ENCODE measurements around the gene BMERB1.

Gene BMERB1

DNA sequence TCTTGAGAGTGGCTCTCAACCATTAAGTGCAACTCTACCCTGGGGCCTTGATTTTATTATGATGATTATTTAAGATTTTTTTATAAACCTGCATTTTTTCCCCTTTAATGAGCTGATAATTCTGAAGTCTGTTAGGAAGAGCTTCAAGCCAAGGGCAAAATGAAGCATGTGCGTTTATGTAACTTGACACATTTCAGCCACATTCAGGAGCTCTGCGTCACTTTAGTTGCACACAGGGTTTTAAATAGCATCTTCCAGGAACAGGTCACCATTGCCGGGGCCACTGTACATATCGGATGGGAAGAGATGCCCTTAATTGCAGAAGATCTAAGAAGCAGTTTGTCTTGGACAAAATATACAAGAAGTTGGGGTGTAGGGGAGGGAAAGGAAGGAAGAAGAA is 89.6 kb downstream of the BMERB1 start:
- DNase-seq (ENCODE audit: low spot score), result no peak

DNA sequence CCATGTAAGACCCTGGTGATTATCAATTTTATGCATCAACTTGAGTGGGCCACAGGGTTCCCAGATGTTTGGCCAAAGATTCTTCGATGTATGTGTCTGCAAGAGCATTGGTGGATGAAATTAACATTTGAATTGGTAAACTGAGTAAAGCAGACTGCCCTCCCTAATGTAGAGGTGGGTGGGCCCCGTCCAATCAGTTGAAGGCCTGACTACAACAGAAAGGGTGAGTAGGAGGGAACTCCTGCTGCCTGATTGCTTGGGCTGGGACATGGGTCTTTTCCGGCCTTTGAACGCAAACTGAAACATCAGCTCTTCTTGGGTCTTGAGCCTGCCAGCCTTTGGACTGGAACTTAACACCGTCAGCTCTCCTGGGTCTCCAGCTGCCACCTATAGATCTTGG is 90.6 kb downstream of the BMERB1 start:
- DNase-seq (ENCODE audit: low spot score), result no peak

DNA sequence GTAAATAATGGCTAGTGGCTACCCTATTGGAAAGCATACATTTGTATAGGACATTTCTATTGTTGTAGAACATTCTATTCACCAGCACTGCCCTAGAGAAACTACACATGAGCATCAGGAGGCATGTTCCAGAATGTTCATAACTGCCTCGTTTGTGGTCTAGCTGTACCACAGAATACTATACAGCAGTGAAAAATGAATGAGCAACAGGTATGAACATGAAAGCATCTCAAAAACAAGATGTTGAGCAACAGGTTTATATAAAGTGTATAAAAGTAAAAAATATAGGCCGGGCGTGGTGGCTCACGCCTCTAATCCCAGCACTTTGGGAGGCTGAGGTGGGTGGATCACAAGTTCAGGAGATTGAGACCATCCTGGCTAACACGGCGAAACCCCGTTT is 91.7 kb downstream of the BMERB1 start:
- no peak for DNase-seq (ENCODE audit: low spot score)

DNA sequence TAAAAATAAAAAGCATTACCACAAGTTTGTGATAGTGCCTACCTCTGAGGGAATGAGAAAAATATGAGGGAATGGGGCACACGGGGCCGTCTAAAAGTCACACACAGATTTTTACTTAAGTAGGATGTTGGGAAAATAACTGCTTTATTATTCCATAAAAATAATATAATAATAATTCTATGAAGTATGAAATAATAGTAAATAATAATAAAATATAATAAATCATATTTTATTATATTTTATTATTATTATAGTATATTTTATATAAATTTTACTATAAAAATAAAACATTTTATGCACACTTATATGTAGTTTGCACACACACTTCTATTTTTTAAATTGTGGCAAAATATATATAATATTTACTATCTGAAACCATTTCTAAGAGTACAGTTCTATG is 92.3 kb downstream of the BMERB1 start:
- no peak for DNase-seq (ENCODE audit: low spot score)

DNA sequence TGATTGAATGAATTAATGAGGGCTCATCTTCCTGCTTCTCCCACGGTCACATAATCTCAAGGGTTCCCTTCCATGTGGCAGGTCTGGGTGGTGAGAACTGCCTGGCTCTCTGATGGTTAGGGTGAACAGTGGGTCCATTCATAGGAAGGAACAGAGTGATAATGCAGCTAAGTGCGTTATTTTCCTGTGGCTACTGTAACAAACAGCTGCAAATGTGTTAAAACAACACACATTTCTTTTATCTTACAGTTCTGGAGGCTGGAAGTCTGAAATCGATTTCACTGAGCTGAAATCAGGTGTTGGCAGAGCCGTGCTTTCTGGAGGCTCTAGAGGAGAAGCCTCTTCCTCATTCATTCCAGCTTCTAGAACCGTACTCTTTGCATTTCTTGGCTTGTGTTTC is 95.3 kb downstream of the BMERB1 start:
- no peak for DNase-seq (ENCODE audit: low spot score)

DNA sequence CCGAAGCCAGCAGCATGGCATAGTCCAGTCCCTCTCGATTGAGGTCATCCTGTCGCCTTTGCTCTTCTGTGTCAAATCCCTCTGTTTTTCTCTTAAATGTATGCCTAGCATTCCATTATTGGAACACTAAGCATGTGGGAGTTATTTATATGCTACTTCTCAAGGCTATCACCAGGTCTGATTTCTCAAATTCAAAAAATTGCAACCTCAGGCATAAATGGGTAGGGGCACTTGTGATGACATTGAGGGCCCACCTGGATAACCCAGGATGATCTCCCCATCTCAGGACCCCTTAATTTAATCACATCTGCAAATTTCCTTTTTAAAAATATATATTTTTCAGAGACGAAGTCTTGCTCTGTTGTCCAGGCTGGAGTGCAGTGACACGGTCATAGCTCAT is 95.7 kb downstream of the BMERB1 start:
- DNase-seq (ENCODE audit: low spot score), result no peak

DNA sequence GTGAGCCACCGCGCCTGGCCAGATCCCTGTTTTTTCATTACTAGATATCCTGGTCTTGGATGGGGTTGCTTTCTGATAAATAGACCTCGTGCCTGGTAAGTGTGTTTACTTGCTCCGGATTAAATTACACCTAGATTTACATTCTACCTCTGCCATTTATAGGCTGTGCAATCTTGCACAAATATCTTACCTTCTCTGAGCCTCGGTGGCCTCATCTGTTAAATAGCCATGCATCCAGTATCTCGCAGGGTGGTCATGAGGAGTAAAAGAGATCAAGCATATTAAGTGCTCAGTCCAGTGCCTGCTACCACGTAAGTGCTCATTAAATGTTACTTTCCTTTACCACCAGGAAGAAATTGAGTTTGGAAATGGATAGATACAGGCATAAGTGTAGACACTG is 98.4 kb downstream of the BMERB1 start:
- no peak for DNase-seq (ENCODE audit: low spot score)

DNA sequence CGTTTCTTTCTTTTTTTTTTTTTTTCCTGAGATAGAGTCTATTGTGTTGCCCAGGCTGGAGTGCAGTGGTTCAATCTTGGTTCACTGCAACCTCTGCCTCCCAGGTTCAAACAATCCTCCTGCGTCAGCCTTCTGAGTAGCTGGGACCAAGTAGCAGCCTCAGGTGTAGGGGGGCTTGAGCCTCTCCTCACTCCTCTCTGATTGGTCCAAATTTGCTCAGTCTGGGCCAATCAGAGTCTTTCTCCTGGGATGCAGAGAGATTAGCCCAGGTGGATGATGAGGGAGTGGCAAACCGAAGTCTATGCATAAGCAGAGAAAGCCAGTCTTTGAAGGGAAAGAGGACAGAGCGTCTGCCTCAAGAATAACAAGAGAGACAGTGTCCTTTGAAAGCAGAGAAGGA is 99.0 kb downstream of the BMERB1 start:
- DNase-seq (ENCODE audit: low spot score), result no peak

DNA sequence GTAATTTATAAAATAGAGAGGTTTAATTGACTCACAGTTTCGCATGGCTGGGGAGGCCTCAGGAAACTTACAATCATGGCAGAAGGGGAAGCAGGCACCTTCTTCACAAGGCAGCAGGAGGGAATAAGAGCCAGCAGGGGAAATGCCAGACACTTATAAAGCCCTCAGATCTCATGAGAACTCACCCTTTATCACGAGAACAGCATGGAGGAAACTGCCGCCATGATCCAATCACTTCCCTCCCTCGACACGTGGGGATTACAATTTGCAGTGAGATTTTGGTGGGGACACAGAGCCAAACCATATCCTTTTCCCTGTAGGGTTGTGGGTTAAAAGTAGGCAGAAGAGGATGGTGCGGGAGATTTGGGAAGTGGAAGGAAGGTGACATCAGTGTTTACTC is 101.4 kb downstream of the BMERB1 start:
- no peak for DNase-seq (ENCODE audit: low spot score)

DNA sequence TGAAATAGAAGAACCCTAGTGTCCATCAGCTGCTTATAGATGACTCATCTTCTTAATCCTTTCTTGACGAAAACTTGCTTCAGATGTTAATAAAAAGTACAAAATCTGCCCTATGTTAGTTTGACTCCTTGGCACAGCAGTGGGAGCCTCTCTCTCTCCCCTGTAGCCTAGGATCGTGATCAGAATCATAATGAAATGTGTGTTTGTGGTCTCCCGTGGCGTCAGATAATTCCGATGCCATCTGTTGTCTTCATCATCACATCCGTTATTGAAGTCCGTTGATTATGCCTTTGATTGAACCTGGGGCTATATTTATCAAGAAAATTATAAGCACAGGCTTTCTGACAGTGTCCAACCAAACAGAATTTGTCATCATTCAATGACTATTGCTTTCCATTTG is 102.5 kb downstream of the BMERB1 start:
- DNase-seq (ENCODE audit: low spot score), result no peak

DNA sequence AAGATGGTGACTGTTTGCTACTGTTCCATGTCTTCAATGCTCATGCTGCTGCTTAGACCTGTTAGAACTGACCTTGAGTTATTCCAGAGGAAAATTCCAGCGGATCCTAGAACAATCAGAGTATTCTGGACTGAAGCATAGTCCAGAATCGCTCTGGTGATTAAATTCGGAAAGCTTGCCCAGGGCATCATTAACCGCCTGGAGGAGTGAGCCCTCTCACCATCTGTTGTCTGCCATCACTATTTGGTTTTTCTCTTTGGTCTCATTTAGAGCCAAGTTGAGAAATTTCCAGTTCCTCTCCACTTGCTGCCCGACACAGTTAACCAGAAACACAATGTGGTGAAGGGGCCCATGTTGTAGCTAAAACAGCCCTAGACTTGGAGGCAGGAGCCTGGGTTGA is 104.1 kb downstream of the BMERB1 start:
- DNase-seq (ENCODE audit: low spot score), result no peak

DNA sequence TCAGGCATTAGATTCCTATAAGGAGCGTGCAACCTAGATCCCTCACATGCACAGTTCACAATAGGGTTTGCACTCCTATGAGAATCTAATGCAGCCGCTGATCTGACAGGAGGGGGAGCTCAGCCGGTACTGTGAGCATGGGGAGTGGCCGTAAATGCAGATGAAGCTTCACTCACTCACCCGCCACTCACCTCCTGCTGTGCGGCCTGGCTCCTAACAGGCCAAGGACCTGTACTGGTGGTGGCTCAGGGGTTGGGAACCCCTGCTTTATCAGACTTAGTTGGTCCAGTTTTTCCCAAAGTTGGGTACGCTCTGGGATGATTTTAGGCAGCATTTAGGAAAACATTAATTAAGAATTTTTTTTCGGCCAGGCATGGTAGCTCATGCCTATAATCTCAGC is 104.8 kb downstream of the BMERB1 start:
- DNase-seq (ENCODE audit: low spot score), result no peak

DNA sequence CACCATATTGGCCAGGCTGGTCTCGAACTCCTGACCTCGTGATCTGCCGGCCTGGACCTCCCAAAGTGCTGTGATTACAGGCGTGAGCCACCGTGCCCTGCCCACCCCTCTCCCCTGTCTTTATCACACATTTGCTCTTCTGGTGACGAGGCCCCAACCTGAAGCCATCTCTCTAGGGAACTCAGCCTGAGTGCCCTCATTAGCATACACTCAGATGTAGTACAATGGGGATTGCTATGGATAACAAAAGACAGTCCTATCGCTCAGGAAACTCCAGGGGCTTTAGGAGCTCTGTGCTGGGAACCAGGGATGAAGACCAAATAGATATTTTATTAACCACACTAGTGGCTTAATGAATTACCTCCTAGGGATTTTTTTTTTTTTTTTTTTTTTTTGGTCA is 107.9 kb downstream of the BMERB1 start:
- DNase-seq (ENCODE audit: low spot score), result no peak

DNA sequence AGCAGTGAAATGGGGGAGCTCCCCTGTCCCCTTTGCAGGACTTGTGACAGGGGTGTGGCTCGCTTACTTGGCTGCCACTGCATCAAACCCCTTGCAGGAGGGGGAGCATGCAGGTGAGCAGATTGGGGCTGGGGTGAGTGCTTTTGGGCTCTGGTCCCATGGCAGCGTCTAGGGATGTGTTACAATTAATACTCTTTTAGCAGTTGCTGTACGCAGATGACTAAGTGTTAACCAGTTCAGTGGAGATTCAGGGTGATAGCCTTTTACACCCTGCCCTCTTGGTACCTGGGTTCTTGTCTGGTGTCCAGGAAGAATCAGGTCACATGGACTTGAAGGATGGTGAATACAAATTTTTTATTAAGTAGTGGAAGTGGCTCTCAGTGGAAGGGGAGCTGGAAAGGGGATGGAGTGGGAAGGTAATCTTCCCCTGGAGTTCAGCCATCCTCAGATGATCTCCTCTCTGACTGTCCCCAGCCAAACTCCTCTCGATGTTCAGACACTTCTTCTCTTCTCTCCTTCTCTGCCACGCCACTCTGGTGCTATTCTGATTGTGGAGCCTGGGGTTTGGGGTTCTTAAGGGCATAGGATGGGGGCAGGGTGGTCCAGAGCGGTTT is 108.5 kb downstream of the BMERB1 start:
- no peak for DNase-seq (ENCODE audit: low spot score)

DNA sequence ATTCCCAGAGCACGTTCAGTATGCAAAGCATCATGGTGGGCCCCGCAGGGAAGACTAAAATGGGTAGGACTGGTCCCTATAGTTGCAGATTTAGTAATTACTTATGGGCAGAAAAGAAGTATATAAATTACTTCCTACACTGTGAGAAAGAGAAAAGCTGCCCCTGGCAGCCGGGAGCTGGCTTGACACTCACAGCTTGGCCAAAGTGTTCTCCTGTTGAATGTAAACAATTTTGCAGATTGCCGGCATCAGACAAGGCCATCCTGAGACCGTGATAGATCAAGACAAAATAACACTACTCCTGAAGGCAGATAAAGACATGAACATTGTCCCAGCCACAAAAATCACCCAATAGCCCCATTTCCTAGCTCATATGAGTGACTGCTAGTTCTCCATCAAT is 110.0 kb downstream of the BMERB1 start:
- DNase-seq (ENCODE audit: low spot score), result no peak

DNA sequence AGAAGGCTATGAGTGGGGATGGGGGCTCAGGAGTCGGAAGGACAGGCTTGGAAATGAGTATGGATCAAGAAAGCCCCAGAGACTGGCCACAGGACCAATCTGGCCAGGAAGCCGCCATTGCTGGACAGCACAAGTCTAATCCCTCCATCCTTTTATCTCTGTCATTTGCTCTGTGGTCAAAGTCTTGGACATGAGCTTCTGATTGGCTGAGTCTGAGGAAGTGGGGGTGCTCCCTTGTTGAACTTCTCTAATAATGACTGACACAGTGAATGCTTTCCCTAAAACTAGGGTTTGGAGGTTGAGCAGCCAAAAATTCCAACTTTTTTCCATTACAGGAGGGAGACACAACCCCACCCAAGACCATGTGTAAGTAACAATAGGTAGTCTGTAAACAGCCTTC is 111.2 kb downstream of the BMERB1 start:
- no peak for DNase-seq (ENCODE audit: low spot score)

DNA sequence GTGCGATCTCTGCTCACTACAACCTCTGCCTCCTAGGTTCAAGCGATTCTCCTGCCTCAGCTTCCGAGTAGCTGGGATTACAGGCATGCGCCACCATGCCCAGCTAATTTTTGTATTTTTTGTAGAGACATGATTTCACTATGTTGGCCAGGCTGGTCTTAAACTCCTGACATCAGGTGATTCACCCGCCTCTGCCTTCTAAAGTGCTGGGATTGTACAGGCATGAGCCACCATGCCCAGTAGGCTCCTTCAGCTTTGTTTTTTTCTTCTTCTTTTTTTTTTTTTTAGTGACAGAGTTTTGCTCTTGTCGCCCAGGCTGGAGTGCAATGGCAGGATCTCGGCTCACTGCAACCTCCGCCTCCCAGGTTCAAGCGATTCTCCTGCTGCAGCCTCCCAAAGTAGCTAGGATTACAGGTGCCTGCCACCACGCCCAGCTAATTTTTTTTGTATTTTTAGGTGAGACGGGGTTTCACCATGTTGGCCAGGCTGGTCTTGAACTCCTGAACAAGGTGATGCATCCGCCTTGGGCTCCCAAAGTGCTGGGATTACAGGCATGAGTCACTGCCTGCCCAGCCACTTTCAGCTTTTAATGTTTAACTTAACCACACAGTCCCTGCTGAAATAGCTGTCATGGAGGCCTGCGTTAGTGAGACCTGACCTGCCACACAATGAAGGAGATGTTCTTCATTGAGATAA is 112.8 kb downstream of the BMERB1 start:
- DNase-seq (ENCODE audit: low spot score), result peak; percentile 68

DNA sequence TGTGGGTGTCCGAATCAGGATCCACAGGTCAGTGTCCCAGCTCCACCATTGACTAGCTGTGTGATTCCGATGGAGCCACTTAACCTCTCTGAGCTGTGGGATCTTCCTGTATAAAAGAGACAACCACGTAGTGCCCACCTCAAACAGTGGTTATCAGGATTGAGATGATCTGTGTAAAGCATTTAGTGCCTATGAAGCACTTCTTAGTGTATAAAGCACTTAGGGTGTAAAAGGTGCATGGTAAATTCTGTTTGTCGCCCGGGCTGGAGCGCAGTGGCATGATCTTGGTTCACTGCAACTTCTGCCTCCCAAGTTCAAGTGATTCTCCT is 113.3 kb downstream of the BMERB1 start:
- no peak for DNase-seq (ENCODE audit: low spot score)

DNA sequence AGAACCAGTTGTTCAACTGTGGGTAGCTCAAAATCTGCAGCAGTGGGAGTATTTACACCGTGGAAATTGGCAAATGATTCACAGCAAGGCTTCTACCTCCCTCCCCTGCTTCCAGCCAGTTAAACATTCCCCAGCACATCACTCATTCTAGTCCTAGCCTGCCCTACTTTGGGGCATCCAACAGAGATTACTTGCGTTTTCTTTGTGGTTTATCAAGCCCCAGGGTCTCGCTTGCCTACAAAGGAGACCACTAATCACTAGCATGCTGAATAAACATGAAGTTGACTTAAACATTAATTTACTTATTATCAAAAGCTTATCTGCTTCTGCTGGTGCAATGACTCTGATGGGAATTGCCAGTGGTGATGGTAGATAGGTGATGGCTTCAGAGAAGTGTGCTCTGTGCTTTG is 114.1 kb downstream of the BMERB1 start:
- peak; percentile 59 for DNase-seq (ENCODE audit: low spot score)

DNA sequence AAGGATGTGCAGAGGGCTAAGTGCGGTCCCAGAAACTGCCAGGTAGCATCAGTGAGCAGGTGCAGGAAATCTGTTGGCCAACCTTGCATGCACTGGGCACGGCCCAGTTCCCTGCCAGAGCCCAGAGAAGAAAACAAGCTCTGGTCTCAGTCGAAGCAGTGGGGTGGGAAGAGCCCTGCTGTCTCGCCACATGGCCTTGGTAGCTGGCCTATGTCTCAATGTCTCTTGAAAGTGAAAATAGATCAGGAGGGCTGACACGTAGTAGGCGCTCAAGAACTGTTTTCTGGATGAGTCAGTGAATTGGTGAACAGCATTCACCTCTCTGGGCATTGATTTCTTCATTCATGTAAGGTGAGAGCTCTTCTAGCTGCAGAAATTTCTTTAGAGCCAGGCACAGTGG is 118.1 kb downstream of the BMERB1 start:
- no peak for DNase-seq (ENCODE audit: low spot score)

DNA sequence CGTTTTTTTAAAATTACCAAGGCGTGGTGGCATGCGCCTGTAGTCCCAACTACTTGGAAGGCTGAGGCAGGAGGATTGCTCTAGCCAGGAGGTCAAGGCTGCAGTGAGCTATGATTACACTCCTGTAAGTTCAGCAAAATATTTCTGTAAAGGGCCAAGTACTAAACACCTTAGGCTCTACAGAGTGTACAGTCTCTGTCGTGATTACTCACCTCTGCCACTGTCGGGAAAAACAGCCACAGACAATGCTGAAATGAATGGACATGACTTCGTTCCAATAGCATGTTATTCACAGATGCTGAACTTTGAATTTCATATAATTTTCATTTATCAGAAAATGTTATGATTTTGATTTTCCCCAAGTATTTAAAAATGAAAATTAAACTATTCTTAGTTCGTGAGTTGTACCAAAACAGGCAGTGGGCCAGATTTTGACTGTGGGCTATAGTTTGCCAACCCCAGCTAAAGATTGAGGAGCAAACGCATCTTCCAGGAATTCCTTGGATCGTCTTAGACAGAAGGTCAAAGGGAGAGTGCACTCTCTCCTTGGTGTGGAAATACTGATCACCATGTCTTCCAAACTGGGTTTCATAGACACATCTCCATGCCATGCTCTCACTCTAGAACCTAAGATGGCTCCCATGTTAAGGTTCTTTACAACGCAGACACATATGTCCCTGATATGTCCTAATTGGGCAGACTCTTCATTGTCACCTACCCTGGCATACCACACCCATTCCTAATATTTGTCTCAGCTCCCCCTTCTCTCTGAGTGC is 119.1 kb downstream of the BMERB1 start:
- no peak for DNase-seq (ENCODE audit: low spot score)

DNA sequence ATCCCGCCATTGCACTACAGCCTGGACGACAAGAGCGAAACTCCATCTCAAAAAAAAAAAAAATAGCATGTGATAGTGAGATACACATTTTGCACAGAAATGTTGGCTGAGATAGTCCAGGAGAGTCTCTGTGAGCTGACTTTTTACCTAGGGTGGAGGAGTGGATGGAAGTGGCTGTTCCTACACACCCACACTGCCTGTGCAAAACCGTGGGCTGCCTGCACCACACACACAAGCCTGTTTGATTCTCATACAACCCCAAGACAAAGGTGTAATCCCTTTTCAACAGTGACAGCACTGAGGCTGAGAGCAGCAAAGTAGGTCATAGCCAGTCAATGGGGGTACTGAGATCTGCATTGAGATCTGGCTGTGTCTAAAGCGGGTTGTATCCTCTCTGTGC is 121.7 kb downstream of the BMERB1 start:
- DNase-seq (ENCODE audit: low spot score), result no peak

DNA sequence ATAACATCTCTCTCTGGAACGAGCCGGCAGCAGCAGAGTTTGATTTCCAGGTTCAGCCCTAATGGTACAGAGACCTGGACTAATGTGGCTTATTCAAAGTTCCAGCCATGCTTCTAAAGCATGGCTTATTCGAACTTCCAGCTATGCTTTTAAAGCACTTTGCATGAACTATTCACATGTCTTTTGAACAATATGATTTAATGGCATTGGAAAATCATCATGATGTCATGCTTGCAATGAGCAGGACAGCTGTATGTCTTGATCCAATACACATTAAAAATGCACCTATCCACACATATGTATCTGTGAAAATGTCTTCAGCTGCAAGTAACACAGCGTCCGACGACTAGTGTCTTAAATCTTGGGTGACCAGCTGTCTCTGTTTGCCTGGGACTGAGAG is 122.9 kb downstream of the BMERB1 start:
- DNase-seq (ENCODE audit: low spot score), result no peak

DNA sequence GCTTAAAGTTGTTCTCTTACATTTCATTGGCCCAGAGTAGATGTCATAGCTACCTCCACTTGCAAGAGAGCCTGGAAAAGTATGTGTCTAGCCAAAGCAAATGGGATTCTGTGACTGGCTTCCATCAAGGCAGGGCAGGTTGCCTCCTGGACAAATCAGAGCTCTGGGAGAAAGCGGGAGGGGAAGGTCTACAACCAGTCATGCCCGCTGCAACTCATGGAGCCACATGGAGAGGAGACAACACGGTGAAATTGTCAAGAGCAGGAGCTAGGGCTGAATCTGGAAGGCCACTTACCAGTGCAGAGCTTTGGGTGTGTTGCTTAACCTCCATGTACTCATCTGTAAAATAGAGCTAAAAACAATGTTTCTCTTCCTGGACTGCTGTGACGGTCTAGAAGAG is 124.8 kb downstream of the BMERB1 start:
- DNase-seq (ENCODE audit: low spot score), result no peak

All from kidney tubule cell (primary cell).